Gastroesophageal sphincter (tissue), 3 donors: Measurements from ENCODE around the gene ZNF236.

Experiments
- EP300 ChIP-seq: sonication (generic); formaldehyde crosslinking; IDR thresholded peaks from one replicate; pipeline ENCODE4 v1.6.1; 2017; ENCODE audit warnings: antibody characterized with exemption, mild to moderate bottlenecking
- POLR2A ChIP-seq, 2 donors: fragments of 450-650 bp; IDR thresholded peaks; one replicate each; pipeline ENCODE4 v1.6.1; 2017; ENCODE audit warnings: antibody characterized with exemption in 2 of 2, mild to moderate bottlenecking in 2 of 2, moderate library complexity in 1 of 2
- POLR2AphosphoS5 ChIP-seq: sonication (generic); formaldehyde crosslinking; IDR thresholded peaks from one replicate; pipeline ENCODE4 v1.6.1; 2017; ENCODE audit warnings: antibody characterized with exemption
- TF ChIP-seq, protein P1 (sequence below), 4 experiments: fragments of 200-600 bp in 2 of 4; fragments of 450-650 bp in 2 of 4; sonication (generic) in 1 of 4; IDR thresholded peaks; one replicate each; pipeline ENCODE4 v1.5.1; 2017 to 2019; ENCODE audit warnings: antibody characterized with exemption in 4 of 4, mild to moderate bottlenecking in 2 of 4, moderate library complexity in 2 of 4

DNA sequence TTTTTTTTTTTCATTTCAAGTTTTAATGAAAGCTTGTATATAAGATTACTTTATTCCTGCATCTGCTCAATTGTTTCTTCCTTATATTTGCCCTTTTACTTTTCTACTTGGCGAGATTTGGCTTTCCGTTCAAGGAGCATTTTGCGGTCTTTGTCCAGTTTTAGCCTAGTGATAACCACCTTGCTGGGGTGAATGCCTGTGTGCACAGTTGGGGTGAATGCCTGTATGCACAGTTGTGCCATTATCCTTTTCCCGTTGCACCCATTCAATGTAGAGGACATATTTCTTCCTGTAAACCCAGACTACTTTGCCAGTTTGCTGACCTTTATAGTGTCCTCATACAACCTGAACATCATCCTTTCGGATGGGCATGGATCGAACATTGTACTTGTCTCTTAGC, 12.0 kb downstream of the ZNF236 start:
- TF ChIP-seq POLR2AphosphoS5 = no peak
- TF ChIP-seq, protein P1, sequence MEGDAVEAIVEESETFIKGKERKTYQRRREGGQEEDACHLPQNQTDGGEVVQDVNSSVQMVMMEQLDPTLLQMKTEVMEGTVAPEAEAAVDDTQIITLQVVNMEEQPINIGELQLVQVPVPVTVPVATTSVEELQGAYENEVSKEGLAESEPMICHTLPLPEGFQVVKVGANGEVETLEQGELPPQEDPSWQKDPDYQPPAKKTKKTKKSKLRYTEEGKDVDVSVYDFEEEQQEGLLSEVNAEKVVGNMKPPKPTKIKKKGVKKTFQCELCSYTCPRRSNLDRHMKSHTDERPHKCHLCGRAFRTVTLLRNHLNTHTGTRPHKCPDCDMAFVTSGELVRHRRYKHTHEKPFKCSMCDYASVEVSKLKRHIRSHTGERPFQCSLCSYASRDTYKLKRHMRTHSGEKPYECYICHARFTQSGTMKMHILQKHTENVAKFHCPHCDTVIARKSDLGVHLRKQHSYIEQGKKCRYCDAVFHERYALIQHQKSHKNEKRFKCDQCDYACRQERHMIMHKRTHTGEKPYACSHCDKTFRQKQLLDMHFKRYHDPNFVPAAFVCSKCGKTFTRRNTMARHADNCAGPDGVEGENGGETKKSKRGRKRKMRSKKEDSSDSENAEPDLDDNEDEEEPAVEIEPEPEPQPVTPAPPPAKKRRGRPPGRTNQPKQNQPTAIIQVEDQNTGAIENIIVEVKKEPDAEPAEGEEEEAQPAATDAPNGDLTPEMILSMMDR (IDR thresholded peaks at IDR 0.05) = no peak
- TF ChIP-seq POLR2A (IDR thresholded peaks at IDR 0.05) = no peak
- no peak for TF ChIP-seq EP300
